GM18951 (cell line): ENCODE data around the gene CCDC61.

ENCODE experiments used
- POLR2A ChIP-seq: IDR thresholded peaks from 4 replicates; pipeline ENCODE4 v1.6.1; 2011; ENCODE audit warnings: mild to moderate bottlenecking; ENCODE audit not compliant: insufficient read length, insufficient read depth; ENCODE audit errors: extremely low read depth
- in situ Hi-C: fragments of 300-500 bp; cut with MboI; formaldehyde crosslinking; loops from one replicate; pipeline ENCODE4 v1.12.0; 2022; ENCODE audit warnings: low sequenced_read_pairs, mixed read lengths, inconsistent platforms; ENCODE audit not compliant: unreplicated experiment

CCDC61 gene

GRCh38 chr19:45994998-45995714, at the start of gene CCDC61:
CCDC61 (plus strand) TSS chr19:45995467; CDS start chr19:46003019, 7,552 bp downstream.
- in situ Hi-C loops: no loop called here
- TF ChIP-seq POLR2A: peak; percentile 90

GRCh38 chr19:45947926-45948325, 47.3 kb upstream of the CCDC61 start:
- in situ Hi-C loops: no loop called here
- no peak for TF ChIP-seq POLR2A

- in situ Hi-C loops: no loop called here
- TF ChIP-seq POLR2A: no peak
Observed at GRCh38 chr19:45952341-45952685, 43.0 kb upstream of the CCDC61 start.

GRCh38 chr19:45952686-45953505, 42.4 kb upstream of the CCDC61 start:
- TF ChIP-seq POLR2A: no peak
- in situ Hi-C loops: no loop called here

GRCh38 chr19:45953676-45954075, 41.6 kb upstream of the CCDC61 start:
- no peak for TF ChIP-seq POLR2A
- in situ Hi-C loops: no loop called here

- in situ Hi-C loops: no loop called here
- no peak for TF ChIP-seq POLR2A
Observed at GRCh38 chr19:45954156-45954555, 41.1 kb upstream of the CCDC61 start.

GRCh38 chr19:45955905-45956608, 39.2 kb upstream of the CCDC61 start:
- in situ Hi-C loops: no loop called here
- TF ChIP-seq POLR2A: no peak

GRCh38 chr19:45958320-45958719, 36.9 kb upstream of the CCDC61 start:
- in situ Hi-C loops: no loop called here
- no peak for TF ChIP-seq POLR2A

GRCh38 chr19:45958769-45959516, 36.3 kb upstream of the CCDC61 start:
- in situ Hi-C loops: no loop called here
- no peak for TF ChIP-seq POLR2A

- no peak for TF ChIP-seq POLR2A
Observed at GRCh38 chr19:45959517-45960025, 35.7 kb upstream of the CCDC61 start.

GRCh38 chr19:45960595-45961235, 34.6 kb upstream of the CCDC61 start:
- in situ Hi-C loops: no loop called here
- no peak for TF ChIP-seq POLR2A

More at GRCh38 chr19:45959517-45960025, 35.7 kb upstream of the CCDC61 start:
- in situ Hi-C loops: no loop called here

GRCh38 chr19:45962021-45962420, 33.2 kb upstream of the CCDC61 start:
- in situ Hi-C loops: no loop called here
- no peak for TF ChIP-seq POLR2A
